ENCODE measurements around the gene KCNIP2. TPM values are rescaled to one million over a fixed set of nuclear protein-coding genes. Genes with fewer than 3 reads are reported as not detected.

The KCNIP2 gene
- total and polyA plus RNA-seq, 2 donors = 1.5 to 2.4 TPM

- DNase-seq (ENCODE audit: extremely low spot score) = no peak
- 5% methylated on average over 19 of the region's 19 CpGs for WGBS
- Histone ChIP-seq H3K27ac (ENCODE audit: low read depth) (no peak overlapping the region), H3K4me1 (ENCODE audit: insufficient read depth) (no peaks in the 10 kb centered on the region), H3K4me3 (ENCODE audit: low read depth, low read length) (peak overlapping the region; percentile 21), H3K36me3 (ENCODE audit: insufficient read depth) (no peaks in the 10 kb centered on the region)
These were observed 3.4 kb downstream of the KCNIP2 start for GRCh38 chr10:101840102-101840684.

DNA sequence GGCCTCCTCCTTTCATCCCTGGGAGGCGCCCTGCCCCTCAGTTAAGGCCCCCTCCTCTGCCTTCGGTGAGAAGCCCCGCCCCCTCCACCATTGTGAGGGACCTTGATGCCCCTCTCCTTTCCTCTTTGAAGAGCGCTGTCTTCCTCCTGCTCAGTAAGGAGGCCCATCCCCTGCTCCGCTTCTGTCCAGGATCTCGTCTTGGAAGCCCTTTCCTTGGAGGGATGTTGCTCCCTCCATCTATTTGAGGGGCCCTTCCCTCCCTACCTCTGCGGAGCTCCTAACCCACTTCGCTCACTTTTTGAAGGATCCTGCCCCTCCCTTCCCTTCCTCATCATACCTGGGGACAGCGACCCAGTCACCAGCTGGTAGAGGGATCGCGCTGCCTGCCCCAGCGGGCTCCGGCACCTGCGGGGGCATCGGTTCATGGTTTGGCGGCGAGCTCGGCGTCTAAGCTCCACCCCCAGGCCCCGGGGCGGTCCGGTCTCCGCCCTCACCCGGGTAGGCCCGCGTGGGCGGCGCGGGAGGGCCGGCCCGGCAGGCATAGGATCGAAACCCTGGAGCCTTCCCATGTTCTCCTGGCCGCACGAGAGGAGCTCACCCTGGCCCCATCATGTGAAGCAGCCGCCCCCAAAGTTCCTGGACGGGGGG lies 4.1 kb downstream of the KCNIP2 start:
- H3K36me3 ChIP-seq (ENCODE audit: insufficient read depth) = no peaks in the 10 kb centered on the region
- no peak overlapping the region for H3K27ac ChIP-seq (ENCODE audit: low read depth)
- DNase-seq (ENCODE audit: extremely low spot score) = no peak
- 10% methylated on average over 36 of the region's 36 CpGs for WGBS
- H3K4me1 ChIP-seq (ENCODE audit: insufficient read depth) = no peaks in the 10 kb centered on the region
- peak overlapping the region; percentile 21 for H3K4me3 ChIP-seq (ENCODE audit: low read depth, low read length)

DNA sequence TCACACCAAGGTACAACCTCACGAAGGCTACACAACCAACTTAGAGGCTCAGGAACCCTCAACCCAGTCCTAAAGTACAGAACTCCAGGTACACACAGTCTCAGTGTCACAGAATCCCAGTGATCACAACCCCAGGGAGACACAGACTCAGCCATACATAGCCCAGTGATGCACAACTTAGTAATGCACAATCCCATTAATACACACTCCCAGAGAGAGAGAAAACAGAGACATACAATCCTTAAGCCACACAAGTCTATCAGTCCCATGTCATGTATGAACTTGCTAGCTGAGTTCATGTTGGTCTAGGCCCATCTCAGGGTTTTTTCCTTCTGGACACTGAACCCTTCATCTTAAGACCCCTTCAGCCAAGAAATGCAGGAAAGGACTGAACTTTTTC lies 4.6 kb downstream of the KCNIP2 start:
- 94% methylated on average over 1 of the region's 1 CpG for WGBS
- Histone ChIP-seq H3K27ac (ENCODE audit: low read depth) (no peak overlapping the region), H3K4me1 (ENCODE audit: insufficient read depth) (no peaks in the 10 kb centered on the region), H3K4me3 (ENCODE audit: low read depth, low read length) (no peak overlapping the region), H3K36me3 (ENCODE audit: insufficient read depth) (no peaks in the 10 kb centered on the region)
- no peak for DNase-seq (ENCODE audit: extremely low spot score)

GRCh38 chr10:101838416-101838970 lies 5.1 kb downstream of the KCNIP2 start:
- WGBS = 79% methylated on average over 6 of the region's 6 CpGs
- DNase-seq (ENCODE audit: extremely low spot score) = no peak

DNA sequence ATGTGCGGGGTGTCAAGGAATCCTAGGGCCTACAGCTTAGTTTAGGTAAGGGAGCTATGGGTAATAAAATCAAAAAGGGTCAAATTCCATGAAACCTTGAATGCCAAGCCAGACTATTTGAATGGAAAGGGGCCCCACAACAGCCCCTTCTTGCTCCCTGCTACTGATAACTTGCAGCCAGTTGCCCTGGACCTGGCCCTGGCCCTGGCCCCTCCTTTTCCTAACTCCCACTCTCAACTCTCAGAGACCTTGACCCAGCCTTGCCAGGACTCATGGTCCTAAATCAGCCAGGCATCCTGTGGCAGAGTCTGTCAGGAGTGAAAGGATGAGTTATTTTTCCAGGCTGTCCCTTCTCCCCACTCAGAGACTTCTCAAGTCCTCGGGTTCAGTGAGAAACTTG lies 5.9 kb downstream of the KCNIP2 start:
- DNase-seq (ENCODE audit: extremely low spot score) = no peak
- H3K27ac ChIP-seq (ENCODE audit: low read depth) = no peak overlapping the region
- no peak overlapping the region for H3K4me3 ChIP-seq (ENCODE audit: low read depth, low read length)
- H3K4me1 ChIP-seq (ENCODE audit: insufficient read depth) = no peaks in the 10 kb centered on the region
- H3K36me3 ChIP-seq (ENCODE audit: insufficient read depth) = no peaks in the 10 kb centered on the region
- WGBS = 82% methylated on average over 2 of the region's 2 CpGs

More at GRCh38 chr10:101838416-101838970, 5.1 kb downstream of the KCNIP2 start:
- H3K36me3 ChIP-seq (ENCODE audit: insufficient read depth) = no peaks in the 10 kb centered on the region
- H3K4me3 ChIP-seq (ENCODE audit: low read depth, low read length) = no peak overlapping the region
- H3K4me1 ChIP-seq (ENCODE audit: insufficient read depth) = no peaks in the 10 kb centered on the region
- H3K27ac ChIP-seq (ENCODE audit: low read depth) = no peak overlapping the region

GRCh38 chr10:101835362-101835761 lies 8.2 kb downstream of the KCNIP2 start:
- 67% methylated on average over 4 of the region's 4 CpGs for WGBS
- Histone ChIP-seq H3K4me3 (ENCODE audit: low read depth, low read length) (no peak overlapping the region), H3K27ac (ENCODE audit: low read depth) (no peak overlapping the region), H3K36me3 (ENCODE audit: insufficient read depth) (no peaks in the 10 kb centered on the region), H3K4me1 (ENCODE audit: insufficient read depth) (no peaks in the 10 kb centered on the region)
- no peak for DNase-seq (ENCODE audit: extremely low spot score)

DNA sequence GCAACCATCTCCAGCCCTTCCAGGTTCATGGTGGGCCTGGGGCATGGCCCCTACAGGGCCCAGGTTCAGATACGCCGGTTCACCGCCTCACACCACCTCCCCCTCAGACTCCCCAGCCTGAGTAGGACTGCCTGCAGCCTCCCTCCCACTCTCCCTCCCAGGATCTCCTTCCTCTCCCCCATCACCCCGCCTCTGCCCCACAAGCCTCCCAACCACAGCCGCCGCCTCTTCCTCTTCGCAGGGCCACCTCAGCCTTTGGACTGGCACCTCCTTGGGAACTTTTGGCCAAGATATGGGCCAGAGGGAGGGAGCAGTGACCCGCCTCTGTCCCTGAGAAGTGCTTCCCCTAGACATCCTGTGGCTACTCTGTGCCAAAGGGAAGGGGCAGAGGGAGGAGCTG lies 9.3 kb downstream of the KCNIP2 start:
- Histone ChIP-seq H3K4me1 (ENCODE audit: insufficient read depth) (no peaks in the 10 kb centered on the region), H3K36me3 (ENCODE audit: insufficient read depth) (no peaks in the 10 kb centered on the region), H3K27ac (ENCODE audit: low read depth) (no peak overlapping the region), H3K4me3 (ENCODE audit: low read depth, low read length) (no peak overlapping the region)
- WGBS = 81% methylated on average over 8 of the region's 8 CpGs
- DNase-seq (ENCODE audit: extremely low spot score) = no peak

DNA sequence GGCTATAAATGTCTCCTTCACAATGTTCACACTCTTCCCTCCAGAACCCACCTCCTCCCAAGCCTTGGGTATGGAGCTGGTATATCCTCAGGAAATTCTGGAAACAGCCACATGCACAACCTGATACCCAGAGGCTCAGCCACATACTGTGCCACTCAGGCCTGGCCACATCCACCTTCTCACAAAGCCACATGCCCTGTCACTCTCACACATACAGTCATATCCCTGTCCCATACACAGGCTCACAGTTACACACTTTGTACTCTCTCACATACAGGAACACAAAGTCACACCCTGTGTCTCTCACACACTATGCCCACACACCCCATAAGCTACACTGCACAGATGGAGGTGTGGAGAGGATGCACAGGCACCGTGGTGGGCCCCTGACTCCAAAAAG lies 10.1 kb downstream of the KCNIP2 start:
- no peak overlapping the region for H3K27ac ChIP-seq (ENCODE audit: low read depth)
- no peaks in the 10 kb centered on the region for H3K36me3 ChIP-seq (ENCODE audit: insufficient read depth)
- H3K4me3 ChIP-seq (ENCODE audit: low read depth, low read length) = no peak overlapping the region
- H3K4me1 ChIP-seq (ENCODE audit: insufficient read depth) = no peaks in the 10 kb centered on the region
- 88% methylated on average over 1 of the region's 1 CpG for WGBS
- no peak for DNase-seq (ENCODE audit: extremely low spot score)

- Histone ChIP-seq H3K4me3 (ENCODE audit: low read depth, low read length) (no peak overlapping the region), H3K27ac (ENCODE audit: low read depth) (no peak overlapping the region), H3K4me1 (ENCODE audit: insufficient read depth) (no peaks in the 10 kb centered on the region), H3K36me3 (ENCODE audit: insufficient read depth) (no peaks in the 10 kb centered on the region)
- no peak for DNase-seq (ENCODE audit: extremely low spot score)
- WGBS = 45% methylated on average over 4 of the region's 4 CpGs
These were observed 11.3 kb downstream of the KCNIP2 start for GRCh38 chr10:101832325-101832771.

- Histone ChIP-seq H3K4me3 (ENCODE audit: low read depth, low read length) (peak overlapping the region; percentile 48), H3K36me3 (ENCODE audit: insufficient read depth) (no peaks in the 10 kb centered on the region), H3K4me1 (ENCODE audit: insufficient read depth) (no peaks in the 10 kb centered on the region), H3K27ac (ENCODE audit: low read depth) (no peak overlapping the region)
- WGBS = 51% methylated on average over 9 of the region's 9 CpGs
- DNase-seq (ENCODE audit: extremely low spot score) = no peak
These were observed 12.3 kb downstream of the KCNIP2 start for GRCh38 chr10:101831169-101831811.

GRCh38 chr10:101830322-101831168 lies 13.1 kb downstream of the KCNIP2 start:
- no peaks in the 10 kb centered on the region for H3K4me1 ChIP-seq (ENCODE audit: insufficient read depth)
- DNase-seq (ENCODE audit: extremely low spot score) = peak; percentile 83
- H3K36me3 ChIP-seq (ENCODE audit: insufficient read depth) = no peaks in the 10 kb centered on the region
- H3K4me3 ChIP-seq (ENCODE audit: low read depth, low read length) = peak overlapping the region; percentile 48
- 1% methylated on average over 56 of the region's 56 CpGs for WGBS
- no peak overlapping the region for H3K27ac ChIP-seq (ENCODE audit: low read depth)

- WGBS = 14% methylated on average over 31 of the region's 31 CpGs
- peak overlapping the region; percentile 48 for H3K4me3 ChIP-seq (ENCODE audit: low read depth, low read length)
- H3K36me3 ChIP-seq (ENCODE audit: insufficient read depth) = no peaks in the 10 kb centered on the region
- H3K27ac ChIP-seq (ENCODE audit: low read depth) = no peak overlapping the region
- H3K4me1 ChIP-seq (ENCODE audit: insufficient read depth) = no peaks in the 10 kb centered on the region
- no peak for DNase-seq (ENCODE audit: extremely low spot score)
These were observed 13.9 kb downstream of the KCNIP2 start for GRCh38 chr10:101829561-101830315.

Measured in urinary bladder (tissue), 4 donors.